NB4 (cell line): ENCODE data around the gene CTNNA2.

Experiments used
- DNase-seq: peaks from one replicate; pipeline ENCODE4 v3.0.0; 2010; ENCODE audit warnings: low read depth
- H3K4me3 ChIP-seq: one replicate; pipeline ENCODE4 v1.5.1; 2011; ENCODE audit warnings: mild to moderate bottlenecking, low read depth, low read length, moderate library complexity
- MYC ChIP-seq: IDR thresholded peaks from 2 replicates; pipeline ENCODE4 v1.6.1; 2011; ENCODE audit warnings: low read depth, low read length
- POLR2A ChIP-seq: IDR thresholded peaks from 2 replicates; pipeline ENCODE4 v1.6.1; 2011; ENCODE audit warnings: mild to moderate bottlenecking; ENCODE audit not compliant: insufficient read length; ENCODE audit errors: extremely low read depth
- TF ChIP-seq, protein P1 (sequence below): IDR thresholded peaks from one replicate; pipeline ENCODE4 v1.5.1; 2012; ENCODE audit warnings: low read depth, low read length
- TF ChIP-seq, protein P2 (sequence below): IDR thresholded peaks from 2 replicates; pipeline ENCODE4 v1.6.1; 2011; ENCODE audit warnings: low read depth, low read length

Gene CTNNA2

DNA sequence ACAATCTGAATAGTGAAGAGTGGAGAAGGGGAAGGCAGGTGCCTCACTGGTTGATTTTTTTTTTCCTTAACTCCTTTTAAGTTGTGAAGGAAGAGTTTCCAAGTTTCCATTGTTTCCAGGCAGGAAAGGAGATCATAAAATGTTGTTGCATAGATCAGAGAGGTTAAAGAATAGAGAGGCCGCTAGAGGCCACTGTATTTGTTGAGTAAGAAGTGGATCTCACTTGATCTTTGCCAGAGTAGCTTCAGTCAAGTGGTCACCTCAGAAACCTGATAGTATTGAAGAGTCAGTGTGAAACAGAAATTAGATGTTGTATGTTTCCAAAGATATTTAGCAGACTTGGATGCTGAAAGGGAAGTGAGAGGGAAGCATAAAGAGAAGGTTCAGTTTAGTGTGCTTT, 17.6 kb downstream of the CTNNA2 start:
- H3K4me3 ChIP-seq: no peak overlapping the region
- no peak for TF ChIP-seq MYC
- TF ChIP-seq, protein P1, sequence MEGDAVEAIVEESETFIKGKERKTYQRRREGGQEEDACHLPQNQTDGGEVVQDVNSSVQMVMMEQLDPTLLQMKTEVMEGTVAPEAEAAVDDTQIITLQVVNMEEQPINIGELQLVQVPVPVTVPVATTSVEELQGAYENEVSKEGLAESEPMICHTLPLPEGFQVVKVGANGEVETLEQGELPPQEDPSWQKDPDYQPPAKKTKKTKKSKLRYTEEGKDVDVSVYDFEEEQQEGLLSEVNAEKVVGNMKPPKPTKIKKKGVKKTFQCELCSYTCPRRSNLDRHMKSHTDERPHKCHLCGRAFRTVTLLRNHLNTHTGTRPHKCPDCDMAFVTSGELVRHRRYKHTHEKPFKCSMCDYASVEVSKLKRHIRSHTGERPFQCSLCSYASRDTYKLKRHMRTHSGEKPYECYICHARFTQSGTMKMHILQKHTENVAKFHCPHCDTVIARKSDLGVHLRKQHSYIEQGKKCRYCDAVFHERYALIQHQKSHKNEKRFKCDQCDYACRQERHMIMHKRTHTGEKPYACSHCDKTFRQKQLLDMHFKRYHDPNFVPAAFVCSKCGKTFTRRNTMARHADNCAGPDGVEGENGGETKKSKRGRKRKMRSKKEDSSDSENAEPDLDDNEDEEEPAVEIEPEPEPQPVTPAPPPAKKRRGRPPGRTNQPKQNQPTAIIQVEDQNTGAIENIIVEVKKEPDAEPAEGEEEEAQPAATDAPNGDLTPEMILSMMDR: peak; percentile 22
- peak; percentile 18 for DNase-seq

DNA sequence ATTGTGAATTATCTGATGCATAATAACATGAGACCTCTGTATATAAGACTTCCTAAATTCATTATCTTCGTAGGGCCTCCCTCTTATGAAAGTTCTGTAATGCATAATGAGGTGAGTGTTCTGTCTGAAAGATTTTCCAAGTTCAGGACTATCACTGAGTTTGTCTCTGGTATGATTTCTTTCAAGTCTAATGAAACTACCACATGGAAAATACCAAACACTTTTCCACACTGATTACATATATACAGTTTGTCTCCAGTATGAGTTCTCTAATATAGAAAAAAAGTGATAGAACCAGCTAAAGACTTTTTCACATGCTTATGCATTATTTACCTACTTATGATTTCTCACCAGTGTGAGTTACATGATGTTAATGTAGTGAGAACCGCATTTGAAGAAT, 34.7 kb downstream of the CTNNA2 start:
- TF ChIP-seq, protein P1: no peak
- TF ChIP-seq, protein P2, sequence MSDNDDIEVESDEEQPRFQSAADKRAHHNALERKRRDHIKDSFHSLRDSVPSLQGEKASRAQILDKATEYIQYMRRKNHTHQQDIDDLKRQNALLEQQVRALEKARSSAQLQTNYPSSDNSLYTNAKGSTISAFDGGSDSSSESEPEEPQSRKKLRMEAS: no peak
- TF ChIP-seq MYC: no peak

DNA sequence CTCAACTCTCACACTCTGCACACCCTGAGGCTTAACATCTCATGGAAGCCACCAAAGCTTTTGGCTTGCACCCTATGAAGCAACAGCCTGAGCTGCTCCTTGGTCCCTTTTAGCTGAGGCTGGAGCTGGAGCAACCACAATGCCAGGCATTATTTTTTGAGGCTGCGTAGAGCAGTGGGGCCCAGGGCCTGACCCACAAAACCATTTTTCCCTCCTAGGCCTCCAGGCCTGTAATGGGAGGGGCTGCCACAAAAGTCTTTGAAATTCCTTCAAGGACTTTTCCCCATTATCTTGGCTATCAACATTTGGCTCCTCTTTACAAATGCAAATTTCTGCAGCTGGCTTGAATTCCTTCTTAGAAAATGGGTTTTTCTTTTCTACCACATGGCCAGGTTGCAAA, 39.8 kb downstream of the CTNNA2 start:
- no peak for DNase-seq
- TF ChIP-seq, protein P2: no peak
- TF ChIP-seq, protein P1: no peak
- TF ChIP-seq POLR2A (no peak), MYC (no peak)
- H3K4me3 ChIP-seq: no peak overlapping the region

More for the DNA sequence above, 34.7 kb downstream of the CTNNA2 start:
- no peak for DNase-seq
- no peak overlapping the region for H3K4me3 ChIP-seq

DNA sequence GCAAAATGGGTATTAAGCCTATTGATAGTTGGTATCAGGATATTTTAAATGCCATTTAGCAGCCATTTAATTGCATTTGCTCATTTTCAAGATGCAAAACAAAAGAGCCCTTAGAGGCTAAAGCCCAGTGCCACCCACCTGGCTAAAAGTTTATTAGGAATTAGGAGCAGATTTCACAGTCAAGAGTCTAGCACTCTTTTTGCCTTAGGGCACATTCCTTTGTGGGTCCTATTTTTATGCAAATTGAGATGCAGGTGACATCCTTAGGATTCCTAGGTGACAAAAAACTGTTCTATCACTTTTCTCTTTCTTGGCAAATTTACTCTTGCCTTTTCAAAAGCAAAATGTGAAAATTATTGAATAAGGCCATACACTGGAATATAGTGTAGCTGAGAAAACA, 42.0 kb downstream of the CTNNA2 start:
- TF ChIP-seq POLR2A (no peak), MYC (no peak)
- TF ChIP-seq, protein P1: no peak
- TF ChIP-seq, protein P2: no peak
- H3K4me3 ChIP-seq: no peak overlapping the region
- DNase-seq: no peak

DNA sequence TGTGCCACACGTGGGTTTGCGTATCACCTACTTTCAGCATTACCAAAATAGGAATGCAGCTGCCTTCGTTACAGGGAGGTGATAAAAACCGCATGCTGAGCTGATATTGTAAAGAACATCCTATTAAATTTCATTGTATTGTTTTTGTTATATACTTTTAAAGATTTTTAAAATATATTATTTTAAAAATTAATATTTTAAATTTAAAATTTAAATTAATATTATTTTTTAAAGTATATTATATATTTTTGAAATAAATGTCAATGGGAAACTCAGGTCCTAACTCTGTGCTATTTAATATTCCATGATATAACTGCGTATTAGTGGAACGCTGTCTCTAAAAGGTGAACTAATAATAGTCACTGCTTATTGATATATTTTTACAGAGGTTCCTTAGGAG, 51.2 kb downstream of the CTNNA2 start:
- TF ChIP-seq POLR2A (no peak), MYC (no peak)
- TF ChIP-seq, protein P1: no peak
- TF ChIP-seq, protein P2: no peak
- no peak for DNase-seq
- H3K4me3 ChIP-seq: no peak overlapping the region

DNA sequence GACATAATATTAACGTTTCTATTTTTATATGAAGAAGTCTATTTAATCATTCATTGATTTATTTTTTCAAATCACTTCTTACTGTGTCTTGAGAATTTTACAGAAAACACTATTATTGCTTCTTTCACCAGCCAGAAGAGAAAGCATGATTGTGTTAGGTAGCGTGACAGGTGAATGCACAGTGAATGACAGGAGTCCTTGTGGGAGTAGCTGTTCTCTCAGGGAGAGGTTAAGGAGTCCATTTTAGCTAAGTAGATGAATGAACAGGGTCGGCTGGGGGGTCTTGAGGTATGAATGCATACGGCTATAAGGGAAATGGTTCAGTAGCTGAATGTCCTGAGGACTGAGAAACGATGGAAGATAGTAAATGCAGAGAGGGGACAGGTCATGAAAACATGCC, 56.2 kb downstream of the CTNNA2 start:
- no peak for DNase-seq
- TF ChIP-seq MYC (no peak), POLR2A (no peak)
- TF ChIP-seq, protein P2: no peak
- TF ChIP-seq, protein P1: no peak
- H3K4me3 ChIP-seq: no peak overlapping the region
